ENCODE measurements around the gene FAHD1.

FAHD1 gene

GRCh38 chr16:1826691-1827573 is at the start of gene FAHD1, which contains the start of gene HAGH:
Gene FAHD1 (plus strand): TSS chr16:1827206. CDS start chr16:1827239, 33 bp downstream.
Gene HAGH (minus strand): TSS chr16:1826825. CDS start chr16:1826787, 38 bp downstream.
- no peak for TF ChIP-seq GATA3 (IDR thresholded peaks at IDR 0.05; ENCODE audit: low read depth, low read length)
- no peak for TF ChIP-seq GATA2 (IDR thresholded peaks at IDR 0.05; ENCODE audit: low read depth, low read length)

GRCh38 chr16:1777375-1778199 is 49.4 kb upstream of the FAHD1 start:
- no peak for TF ChIP-seq GATA2 (IDR thresholded peaks at IDR 0.05; ENCODE audit: low read depth, low read length)
- no peak for TF ChIP-seq GATA3 (IDR thresholded peaks at IDR 0.05; ENCODE audit: low read depth, low read length)

GRCh38 chr16:1778200-1779179 is 48.5 kb upstream of the FAHD1 start:
- no peak for TF ChIP-seq GATA3 (IDR thresholded peaks at IDR 0.05; ENCODE audit: low read depth, low read length)
- no peak for TF ChIP-seq GATA2 (IDR thresholded peaks at IDR 0.05; ENCODE audit: low read depth, low read length)

DNA sequence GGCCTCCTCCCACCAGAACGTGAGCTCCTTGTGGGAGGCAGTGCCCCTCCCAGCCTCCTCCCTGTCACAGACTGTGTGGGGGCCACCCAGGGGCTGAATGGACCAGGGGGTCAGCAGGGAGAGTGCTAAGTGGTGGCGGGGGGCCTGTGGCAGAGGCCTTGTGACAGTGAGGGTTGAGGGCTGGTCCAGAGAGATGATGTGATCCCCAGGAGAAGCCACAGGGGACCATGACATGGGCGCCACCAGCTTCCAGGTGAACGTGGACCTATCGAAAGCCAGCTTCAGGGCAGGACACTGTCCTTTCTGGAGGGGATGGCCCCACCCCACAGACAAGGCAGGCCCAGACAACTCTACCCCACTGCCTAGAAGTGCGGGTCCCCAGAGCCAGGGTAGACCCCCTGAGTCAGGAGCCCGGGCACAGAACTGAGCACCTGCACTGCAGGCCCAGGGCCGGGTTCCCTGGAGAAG is 47.7 kb upstream of the FAHD1 start:
- TF ChIP-seq GATA3 (IDR thresholded peaks at IDR 0.05; ENCODE audit: low read depth, low read length) (no peak), GATA2 (IDR thresholded peaks at IDR 0.05; ENCODE audit: low read depth, low read length) (no peak)

DNA sequence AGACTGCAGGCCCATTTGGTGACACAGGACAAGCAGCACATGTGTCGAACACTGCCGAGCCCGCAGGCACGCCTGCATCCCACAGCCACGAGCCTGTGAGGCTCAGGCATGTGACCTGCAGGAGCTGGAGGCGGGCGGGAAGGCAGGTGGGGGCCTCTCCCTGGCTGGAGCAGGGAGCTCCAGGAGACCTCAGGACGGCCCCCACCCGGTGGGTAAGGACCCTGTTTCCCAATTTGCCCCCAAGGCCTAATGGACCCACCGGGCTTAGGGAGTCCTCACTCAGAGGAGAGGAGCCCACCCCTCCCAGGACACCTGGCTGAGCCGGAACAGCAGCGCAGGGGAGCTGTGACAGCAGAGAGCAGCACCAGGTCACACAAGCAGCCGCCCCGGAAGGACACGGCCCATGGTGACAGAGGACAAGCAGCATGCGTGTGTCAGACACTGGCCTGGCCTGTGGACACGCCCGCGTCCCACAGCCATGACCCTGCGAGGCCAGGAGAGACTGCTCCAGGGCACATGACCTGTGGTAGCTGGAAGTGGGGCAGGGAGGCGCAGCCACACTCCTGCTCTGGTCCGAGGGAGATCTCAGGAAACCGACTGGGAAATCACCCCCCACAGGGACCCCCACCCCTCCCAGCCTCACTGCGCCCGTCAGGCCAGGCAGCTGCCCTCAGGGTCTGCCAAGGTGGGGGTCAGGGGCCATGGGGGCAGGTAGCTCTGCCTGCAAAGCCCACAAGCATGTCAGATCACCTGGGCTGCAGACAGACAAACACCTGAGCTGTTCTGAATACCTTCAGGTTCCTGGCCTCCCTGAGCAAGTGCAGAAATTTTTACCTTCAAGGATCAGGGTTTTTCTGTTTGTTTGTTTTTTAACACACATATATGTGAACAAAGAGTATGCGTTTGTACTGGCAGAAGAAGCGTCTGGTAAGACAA is 47.0 kb upstream of the FAHD1 start:
- no peak for TF ChIP-seq GATA3 (IDR thresholded peaks at IDR 0.05; ENCODE audit: low read depth, low read length)
- no peak for TF ChIP-seq GATA2 (IDR thresholded peaks at IDR 0.05; ENCODE audit: low read depth, low read length)

DNA sequence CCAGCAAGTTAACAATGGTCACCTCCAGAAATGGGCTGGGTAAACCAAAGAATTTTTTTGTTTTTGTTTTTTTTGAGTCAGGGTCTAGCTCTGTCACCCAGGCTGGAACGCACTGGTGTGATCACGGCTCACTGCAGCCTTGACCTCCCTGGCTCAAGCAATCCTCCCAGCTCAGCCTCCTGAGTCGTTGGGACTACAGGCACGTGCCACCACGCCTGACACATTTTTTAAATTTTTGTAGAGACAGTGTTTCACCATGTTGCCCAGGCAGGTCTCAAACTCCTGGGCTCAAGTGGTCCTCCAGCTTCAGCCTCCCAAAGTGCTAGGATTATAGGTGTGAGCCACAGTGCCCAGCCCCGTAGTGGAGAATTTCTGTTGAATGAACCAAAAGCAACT is 46.3 kb upstream of the FAHD1 start:
- no peak for TF ChIP-seq GATA3 (IDR thresholded peaks at IDR 0.05; ENCODE audit: low read depth, low read length)
- no peak for TF ChIP-seq GATA2 (IDR thresholded peaks at IDR 0.05; ENCODE audit: low read depth, low read length)

DNA sequence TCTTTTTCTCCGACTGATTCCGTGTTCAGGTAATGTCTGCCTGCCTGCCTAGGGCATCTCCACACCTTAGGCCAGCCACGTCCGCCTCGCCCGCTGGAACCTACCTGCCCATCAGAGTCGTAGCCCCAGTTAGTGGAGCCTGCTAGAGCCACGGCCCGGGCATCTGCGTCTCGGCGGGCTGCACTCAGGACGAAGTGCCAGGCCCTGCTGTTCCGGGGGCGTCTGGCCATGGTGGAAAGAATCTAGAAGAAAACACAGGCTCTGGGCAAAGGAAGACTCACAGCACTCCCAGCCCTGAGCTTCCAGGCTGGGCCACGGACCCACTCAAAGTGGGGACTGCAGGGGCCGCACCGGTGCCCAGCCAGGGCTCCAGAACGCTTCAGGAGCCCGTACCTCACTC is 45.8 kb upstream of the FAHD1 start:
- TF ChIP-seq GATA3 (IDR thresholded peaks at IDR 0.05; ENCODE audit: low read depth, low read length) (no peak), GATA2 (IDR thresholded peaks at IDR 0.05; ENCODE audit: low read depth, low read length) (no peak)

DNA sequence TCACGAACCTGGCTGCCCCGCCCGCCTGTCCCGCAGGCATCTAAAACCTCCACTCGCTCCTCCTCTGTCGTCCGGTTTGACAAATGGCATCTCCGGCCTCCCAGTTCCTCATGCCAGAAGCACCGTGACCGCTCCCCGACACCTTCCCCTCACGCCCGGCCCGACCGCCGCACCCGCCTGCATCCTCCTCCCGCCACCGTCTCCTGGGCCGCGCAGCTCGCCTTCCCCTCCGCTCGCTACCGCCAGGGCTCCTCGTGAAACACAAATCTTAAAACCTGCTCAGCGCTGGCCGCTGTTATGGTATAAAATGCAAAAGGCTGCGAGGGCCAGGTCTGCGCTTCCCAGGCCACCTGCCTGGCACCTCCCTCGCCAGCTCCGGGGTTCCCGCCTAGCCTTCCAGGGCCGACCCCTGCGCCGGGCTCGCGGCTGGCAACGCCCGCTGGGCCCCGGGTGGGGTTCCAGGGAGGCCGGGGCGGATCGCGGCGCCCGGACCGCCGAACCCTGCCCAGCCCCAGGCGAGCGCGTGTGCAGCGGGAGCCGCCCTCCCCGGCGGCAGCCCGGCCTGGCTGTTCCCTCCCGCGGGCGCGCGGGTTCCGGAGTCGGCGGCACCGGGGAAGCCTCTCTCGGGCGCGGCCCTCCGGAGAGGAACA is 45.1 kb upstream of the FAHD1 start:
- TF ChIP-seq GATA2 (IDR thresholded peaks at IDR 0.05; ENCODE audit: low read depth, low read length) = no peak
- no peak for TF ChIP-seq GATA3 (IDR thresholded peaks at IDR 0.05; ENCODE audit: low read depth, low read length)

DNA sequence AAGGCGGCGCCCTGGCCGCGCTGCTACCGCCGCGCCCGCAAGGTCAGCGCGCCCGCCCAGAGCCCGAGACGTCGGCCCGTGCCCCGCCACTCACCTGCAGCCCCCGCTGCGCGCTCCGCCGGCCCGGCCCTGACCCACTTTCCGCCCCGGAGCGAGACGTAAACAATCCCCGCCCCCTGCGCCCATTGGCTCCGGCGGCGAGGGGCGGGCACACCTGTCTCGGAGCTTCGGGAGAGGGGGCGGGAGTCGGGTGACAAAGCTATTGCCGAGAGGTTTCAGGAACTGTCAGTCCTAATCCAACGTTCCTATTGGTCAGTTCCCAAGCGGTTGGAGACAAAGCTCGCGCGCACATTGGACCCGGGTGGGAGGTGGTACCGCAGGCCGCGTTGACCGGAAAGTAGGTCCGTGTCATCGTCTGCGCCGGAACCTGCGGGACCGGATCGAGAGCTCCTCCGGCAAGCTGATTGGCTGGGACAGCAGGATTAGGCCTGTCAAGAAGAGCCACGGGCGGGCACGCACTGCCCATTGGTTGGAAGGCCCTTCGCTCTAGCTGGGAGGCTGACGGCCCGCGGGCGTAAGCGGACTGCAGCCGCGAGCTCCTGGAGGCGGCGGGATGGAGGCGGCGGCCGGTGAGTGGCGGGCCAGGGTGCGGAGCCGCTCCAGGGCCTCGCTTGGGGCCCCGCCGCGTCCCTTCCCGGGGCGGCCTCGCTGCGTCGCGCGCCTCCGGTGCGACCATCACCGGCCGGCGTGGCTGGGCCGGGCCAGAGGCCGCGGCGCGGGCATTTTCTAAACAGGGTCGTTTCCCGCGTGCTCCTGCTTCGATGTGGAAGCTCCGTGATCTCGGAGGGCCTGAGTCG is 44.4 kb upstream of the FAHD1 start, which contains the start of the genes NUBP2 and SPSB3:
Gene NUBP2, plus strand, starts transcription at position 553 of the 857 bp plus-strand sequence. Its CDS starts 61 bp downstream, at position 614.
Gene SPSB3, minus strand, starts transcription at position 164 of the 857 bp plus-strand sequence. CDS start 1,088 bp downstream, outside the sequence.
- TF ChIP-seq GATA2 (IDR thresholded peaks at IDR 0.05; ENCODE audit: low read depth, low read length) = no peak
- no peak for TF ChIP-seq GATA3 (IDR thresholded peaks at IDR 0.05; ENCODE audit: low read depth, low read length)

DNA sequence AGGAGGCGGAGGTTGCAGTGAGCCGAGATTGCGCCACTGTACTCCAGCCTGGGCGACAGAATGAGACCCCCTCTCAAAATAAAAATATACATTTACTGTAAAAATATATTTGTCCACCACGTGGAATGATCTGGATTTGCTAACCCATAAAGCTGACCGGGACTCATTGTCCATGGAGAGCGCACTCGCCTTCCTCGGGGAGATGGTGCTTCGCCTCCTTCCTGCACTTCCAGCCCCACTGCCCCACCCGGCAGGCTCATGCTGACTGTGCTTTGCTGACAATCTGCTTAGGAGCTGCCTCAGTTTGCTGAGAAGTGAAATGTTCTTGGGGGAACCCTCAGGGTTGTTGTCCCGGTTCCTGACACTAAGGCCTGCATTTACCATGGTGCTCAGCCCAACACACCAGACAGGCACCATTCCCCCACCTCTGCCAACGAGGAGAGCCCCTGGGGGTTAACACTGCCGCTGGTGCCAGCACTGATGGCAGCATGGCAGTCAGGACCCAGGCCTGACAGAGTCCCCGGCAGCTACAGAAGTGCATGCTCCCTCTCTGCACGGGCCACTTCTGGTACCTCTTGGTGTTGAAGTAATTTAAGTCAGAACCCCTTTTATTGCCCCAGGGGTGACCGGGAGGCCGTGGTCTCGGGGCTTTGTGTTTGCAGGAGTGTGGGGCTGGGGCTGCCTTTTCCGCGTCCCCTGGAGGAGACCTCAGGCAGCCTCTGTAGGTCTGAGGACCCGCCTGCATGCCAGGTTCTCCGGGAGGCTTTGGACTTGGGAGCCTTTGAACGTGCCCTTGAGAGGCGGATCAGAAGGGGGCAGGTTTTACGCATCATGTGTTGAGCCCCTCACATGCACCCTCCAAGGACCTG is 41.8 kb upstream of the FAHD1 start:
- TF ChIP-seq GATA3 (IDR thresholded peaks at IDR 0.05; ENCODE audit: low read depth, low read length) = no peak
- no peak for TF ChIP-seq GATA2 (IDR thresholded peaks at IDR 0.05; ENCODE audit: low read depth, low read length)
